NB4 (cell line): Measurements from ENCODE around the gene BCAS3.

Experiments
- DNase-seq: peaks from one replicate; pipeline ENCODE4 v3.0.0; 2010; ENCODE audit warnings: low read depth
- H3K4me3 ChIP-seq: one replicate; pipeline ENCODE4 v1.5.1; 2011; ENCODE audit warnings: mild to moderate bottlenecking, low read depth, low read length, moderate library complexity
- MAX ChIP-seq: IDR thresholded peaks from 2 replicates; pipeline ENCODE4 v1.6.1; 2011; ENCODE audit warnings: low read depth, low read length
- MYC ChIP-seq: IDR thresholded peaks from 2 replicates; pipeline ENCODE4 v1.6.1; 2011; ENCODE audit warnings: low read depth, low read length
- POLR2A ChIP-seq: IDR thresholded peaks from 2 replicates; pipeline ENCODE4 v1.6.1; 2011; ENCODE audit warnings: mild to moderate bottlenecking; ENCODE audit not compliant: insufficient read length; ENCODE audit errors: extremely low read depth
- TF ChIP-seq, protein P1 (sequence below): IDR thresholded peaks from one replicate; pipeline ENCODE4 v1.5.1; 2012; ENCODE audit warnings: low read depth, low read length

BCAS3 gene

DNA sequence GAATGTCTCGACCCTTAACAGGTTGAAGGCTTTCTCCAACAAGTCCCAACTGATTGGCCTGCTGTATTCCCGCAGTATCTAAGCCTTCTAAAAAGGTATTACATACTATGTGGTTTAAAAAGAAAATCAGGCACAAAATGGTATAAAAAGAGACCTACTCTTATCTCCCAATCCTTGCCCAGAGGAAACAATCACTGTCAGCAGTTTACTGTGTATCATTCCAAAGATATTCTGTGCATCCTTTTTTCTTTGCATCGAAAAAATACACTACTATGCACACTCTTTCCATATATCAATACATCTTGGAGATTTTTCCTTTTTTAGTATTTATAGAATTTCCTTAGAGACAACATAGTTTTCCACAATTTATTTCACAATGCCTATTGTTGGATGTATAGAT is 603.2 kb downstream of the BCAS3 start:
- H3K4me3 ChIP-seq, result no peak overlapping the region
- TF ChIP-seq POLR2A (no peak), MYC (no peak)
- no peak for DNase-seq

DNA sequence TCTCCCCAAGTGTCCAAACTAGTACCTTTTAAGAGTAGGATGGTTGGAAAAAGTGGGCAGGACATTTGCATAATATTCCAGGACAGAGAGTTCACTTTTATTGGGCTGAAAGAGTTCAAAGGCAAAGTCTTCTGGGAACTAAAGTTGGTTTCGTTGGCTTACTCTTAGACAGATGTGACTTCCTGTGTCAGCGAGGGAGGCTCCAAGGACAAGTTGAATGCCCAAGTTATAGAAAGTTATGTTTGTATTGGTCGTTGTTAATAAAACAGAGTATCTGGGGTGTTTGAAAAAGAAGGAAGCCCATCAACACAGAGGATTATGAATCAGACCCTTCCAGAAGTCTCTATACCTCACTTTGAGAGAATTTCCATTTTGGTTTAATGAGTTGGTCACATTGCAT is 604.7 kb downstream of the BCAS3 start:
- DNase-seq, result no peak
- no peak overlapping the region for H3K4me3 ChIP-seq
- TF ChIP-seq, protein P1, sequence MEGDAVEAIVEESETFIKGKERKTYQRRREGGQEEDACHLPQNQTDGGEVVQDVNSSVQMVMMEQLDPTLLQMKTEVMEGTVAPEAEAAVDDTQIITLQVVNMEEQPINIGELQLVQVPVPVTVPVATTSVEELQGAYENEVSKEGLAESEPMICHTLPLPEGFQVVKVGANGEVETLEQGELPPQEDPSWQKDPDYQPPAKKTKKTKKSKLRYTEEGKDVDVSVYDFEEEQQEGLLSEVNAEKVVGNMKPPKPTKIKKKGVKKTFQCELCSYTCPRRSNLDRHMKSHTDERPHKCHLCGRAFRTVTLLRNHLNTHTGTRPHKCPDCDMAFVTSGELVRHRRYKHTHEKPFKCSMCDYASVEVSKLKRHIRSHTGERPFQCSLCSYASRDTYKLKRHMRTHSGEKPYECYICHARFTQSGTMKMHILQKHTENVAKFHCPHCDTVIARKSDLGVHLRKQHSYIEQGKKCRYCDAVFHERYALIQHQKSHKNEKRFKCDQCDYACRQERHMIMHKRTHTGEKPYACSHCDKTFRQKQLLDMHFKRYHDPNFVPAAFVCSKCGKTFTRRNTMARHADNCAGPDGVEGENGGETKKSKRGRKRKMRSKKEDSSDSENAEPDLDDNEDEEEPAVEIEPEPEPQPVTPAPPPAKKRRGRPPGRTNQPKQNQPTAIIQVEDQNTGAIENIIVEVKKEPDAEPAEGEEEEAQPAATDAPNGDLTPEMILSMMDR, result no peak
- TF ChIP-seq MYC (no peak), POLR2A (no peak), MAX (no peak)

DNA sequence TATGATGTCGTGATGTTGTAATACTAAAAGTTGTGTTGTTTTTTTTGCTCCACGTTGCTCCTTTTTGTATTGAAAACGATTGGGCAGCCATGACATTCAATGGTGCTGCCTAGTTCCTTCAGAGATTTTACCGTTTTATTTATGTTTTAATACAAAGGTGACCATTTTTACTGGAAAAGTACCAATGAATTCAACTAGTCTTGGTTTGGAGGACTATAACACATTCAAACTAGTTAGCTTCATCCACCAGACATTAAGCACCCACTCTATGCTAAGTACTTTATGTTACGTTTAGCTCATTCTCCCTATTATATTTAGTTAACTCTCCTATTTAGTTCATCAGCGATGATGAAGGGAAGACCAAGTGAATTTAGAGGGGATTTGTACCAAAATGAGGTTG is 605.4 kb downstream of the BCAS3 start:
- no peak overlapping the region for H3K4me3 ChIP-seq
- TF ChIP-seq MAX (no peak), POLR2A (no peak), MYC (no peak)
- TF ChIP-seq, protein P1, result no peak

DNA sequence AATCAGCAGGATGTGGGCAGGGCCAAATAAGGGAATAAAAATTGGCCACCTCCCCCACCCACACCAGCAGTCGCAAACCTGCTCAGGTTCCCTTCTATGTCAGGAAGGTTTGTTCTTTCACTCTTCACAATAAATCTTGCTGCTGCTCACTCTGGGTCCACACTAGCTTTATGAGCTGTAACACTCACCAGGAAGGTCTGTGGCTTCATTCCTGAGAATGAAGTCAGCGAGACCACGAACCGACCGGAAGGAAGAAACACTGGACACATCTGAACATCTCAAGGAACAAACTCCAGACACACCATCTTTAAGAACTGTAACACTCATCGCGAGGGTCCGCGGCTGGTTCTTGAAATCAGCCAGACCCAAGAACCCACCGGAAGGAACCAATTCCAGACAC is 606.5 kb downstream of the BCAS3 start:
- TF ChIP-seq MAX (no peak), MYC (no peak), POLR2A (no peak)
- DNase-seq, result no peak

More for the DNA sequence above, 605.4 kb downstream of the BCAS3 start:
- DNase-seq, result no peak

GRCh38 chr17:61284746-61285145 is 607.1 kb downstream of the BCAS3 start:
- no peak for DNase-seq
- no peak overlapping the region for H3K4me3 ChIP-seq
- TF ChIP-seq POLR2A (no peak), MAX (no peak), MYC (no peak)
- TF ChIP-seq, protein P1, result no peak

More for the DNA sequence above, 606.5 kb downstream of the BCAS3 start:
- H3K4me3 ChIP-seq, result no peak overlapping the region

DNA sequence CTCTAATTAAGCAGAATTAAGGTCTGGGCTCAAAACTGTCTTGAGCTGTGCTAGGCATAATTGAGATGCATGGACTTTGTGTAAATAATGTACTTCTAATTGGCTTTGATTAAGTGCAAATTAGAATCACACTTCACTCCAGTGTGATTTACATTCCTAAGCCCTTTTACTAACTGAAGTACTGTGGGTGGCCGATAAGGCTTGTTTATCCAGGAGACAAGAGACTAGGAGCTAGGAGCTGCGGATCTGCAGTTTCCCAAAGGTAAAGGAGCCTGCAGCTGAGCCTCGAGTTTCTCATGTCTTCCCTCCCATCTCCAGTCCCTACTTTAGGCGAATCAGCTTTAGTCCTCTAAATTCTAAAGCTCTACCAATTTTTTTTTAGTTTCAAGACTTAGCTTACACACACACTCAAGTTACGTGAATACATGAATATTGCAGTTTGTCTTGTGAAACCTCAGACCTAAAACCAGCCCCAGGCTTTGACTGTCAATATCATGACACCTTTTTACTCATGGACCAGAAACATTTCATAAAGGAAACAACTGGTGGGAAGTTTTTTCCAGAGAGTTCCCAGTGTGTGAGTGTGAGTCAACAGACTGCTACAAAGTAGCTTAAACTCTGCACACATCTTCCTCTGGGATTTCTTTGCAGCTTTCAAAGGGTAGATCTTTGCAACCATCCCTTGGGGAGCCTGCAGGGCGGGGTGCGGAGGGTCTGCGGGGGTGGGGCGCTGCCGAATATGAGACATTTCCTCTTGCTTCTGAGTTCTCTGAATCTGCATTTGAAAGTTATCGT is 608.1 kb downstream of the BCAS3 start:
- no peak for TF ChIP-seq MAX
- TF ChIP-seq MYC, result no peak
- no peak for TF ChIP-seq POLR2A
- TF ChIP-seq, protein P1, result no peak
- H3K4me3 ChIP-seq, result no peak overlapping the region
- DNase-seq, result no peak

GRCh38 chr17:61286449-61286848 is 608.8 kb downstream of the BCAS3 start:
- H3K4me3 ChIP-seq, result no peak overlapping the region
- no peak for TF ChIP-seq MYC
- TF ChIP-seq POLR2A, result no peak
- DNase-seq, result no peak
